GM12878 (cell line): ENCODE measurements around the gene MLEC. TPM values are rescaled to one million over a fixed set of nuclear protein-coding genes. Genes with fewer than 3 reads are reported as not detected.

ENCODE experiments used
- ATAC-seq: fragments of 200-7000 bp; cut with Tn5 transposase; 3 replicates; pipeline ENCODE4 v1.9.1; 2020; ENCODE audit warnings: mild to moderate bottlenecking, moderate library complexity
- BruUV-seq: library from RNA; stranded (reverse); fragments of 400-500 nt; replicated peaks from 2 replicates; lab custom pipeline; 2021; lab: Mats Ljungman, UMichigan
- CTCF ChIA-PET: fragments of 300-600 bp; sonication (Branson Sonifier 250); formaldehyde crosslinking; extraction: SDS; loops from one replicate; lab custom pipeline; 2021; ENCODE audit warnings: inconsistent platforms; lab: Yijun Ruan, JAX
- POLR2A ChIA-PET: fragments of 350-600 bp; formaldehyde crosslinking; extraction: SDS; loops from one replicate; lab custom pipeline; 2021; ENCODE audit warnings: inconsistent platforms; lab: Charles Lee
- RAD21 ChIA-PET: fragments of 300-600 bp; sonication (Branson Sonifier 250); formaldehyde crosslinking; loops from one replicate; lab custom pipeline; 2023; ENCODE audit warnings: antibody characterized with exemption; ENCODE audit not compliant: unreplicated experiment; lab: Charles Lee
- SMC1A ChIA-PET: fragments of 300-600 bp; sonication (Branson Sonifier 250); formaldehyde crosslinking; loops from one replicate; lab custom pipeline; 2023; ENCODE audit not compliant: unreplicated experiment, uncharacterized antibody; lab: Charles Lee
- DNase-seq: peaks from one replicate; pipeline ENCODE4 v3.0.0-alpha.2; 2011; ENCODE audit warnings: low read depth, low spot score
- FAIRE-seq: peaks from 3 replicates; lab custom pipeline; 2011; peaks lifted over from hg19 to GRCh38; lab: Jason Lieb, UNC
- H2AFZ ChIP-seq: 2 replicates; pipeline ENCODE4 v1.6.0; 2011; ENCODE audit warnings: low read depth, low read length, control low read depth; ENCODE audit not compliant: control insufficient read depth
- H3K27ac ChIP-seq: 2 replicates; pipeline ENCODE4 v1.5.1; 2011; ENCODE audit warnings: control low read depth; ENCODE audit not compliant: control insufficient read depth, insufficient read depth
- H3K27me3 ChIP-seq, 2 experiments: replicated peaks in 1 of 2; 2 replicates each; pipeline versions ENCODE4 v1.6.0 to v1.6.1; 2011; ENCODE audit warnings: low read length in 1 of 2; ENCODE audit not compliant: control insufficient read depth in 2 of 2, insufficient read depth in 2 of 2
- H3K36me3 ChIP-seq, 2 experiments: 2 replicates each; pipeline ENCODE4 v1.5.1; 2011; ENCODE audit warnings: low read length in 1 of 2; ENCODE audit not compliant: control insufficient read depth in 2 of 2, insufficient read depth in 2 of 2
- H3K4me1 ChIP-seq: 2 replicates; pipeline ENCODE4 v1.6.1; 2011; ENCODE audit warnings: mild to moderate bottlenecking, low read length, moderate library complexity, mixed read lengths; ENCODE audit not compliant: control insufficient read depth, insufficient read depth
- H3K4me2 ChIP-seq: 2 replicates; pipeline ENCODE4 v1.6.0; 2011; ENCODE audit warnings: control low read depth; ENCODE audit not compliant: control insufficient read depth, insufficient read depth
- H3K4me3 ChIP-seq: fragments of 200-600 bp; sonication (generic); 2 replicates; pipeline ENCODE4 v1.5.1; 2016
- H3K79me2 ChIP-seq: 2 replicates; pipeline ENCODE4 v1.6.0; 2011; ENCODE audit warnings: low read length; ENCODE audit not compliant: control insufficient read depth, insufficient read depth
- H3K9ac ChIP-seq: 2 replicates; pipeline ENCODE4 v1.8.0; 2011; ENCODE audit warnings: low read length, control low read depth, mixed read lengths; ENCODE audit not compliant: control insufficient read depth, insufficient read depth
- H3K9me3 ChIP-seq: replicated peaks from 3 replicates; pipeline ENCODE4 v1.5.1; 2011; ENCODE audit warnings: mild to moderate bottlenecking, low read length; ENCODE audit not compliant: control insufficient read depth, insufficient read depth
- H4K20me1 ChIP-seq: 2 replicates; pipeline ENCODE4 v1.6.0; 2011; ENCODE audit not compliant: control insufficient read depth, insufficient read depth
- CBFB ChIP-seq: IDR thresholded peaks from 2 replicates; pipeline ENCODE4 v1.6.1; 2016; ENCODE audit warnings: antibody characterized with exemption, low read depth
- CBX5 ChIP-seq: sonication (generic); IDR thresholded peaks from 2 replicates; pipeline ENCODE4 v1.6.1; 2016; ENCODE audit warnings: low read depth, moderate library complexity, mild to moderate bottlenecking, inconsistent platforms
- CREM ChIP-seq: IDR thresholded peaks from 2 replicates; pipeline ENCODE4 v1.6.1; 2014; ENCODE audit warnings: antibody characterized with exemption, low read depth
- E2F8 ChIP-seq: fragments of 450-650 bp; IDR thresholded peaks from 2 replicates; pipeline ENCODE4 v1.6.1; 2018; ENCODE audit warnings: mild to moderate bottlenecking, low read depth, moderate library complexity; ENCODE audit not compliant: partially characterized antibody
- EED ChIP-seq: sonication (generic); IDR thresholded peaks from 2 replicates; pipeline ENCODE4 v1.6.1; 2016; ENCODE audit warnings: antibody characterized with exemption, low read depth
- EP300 ChIP-seq, 2 experiments: fragments of 150-350 bp in 1 of 2; IDR thresholded peaks; 2 replicates each; pipeline ENCODE4 v1.6.1; 2011 to 2012; ENCODE audit warnings: low read depth in 2 of 2, low read length in 2 of 2, borderline replicate concordance in 1 of 2, improper control_type of control experiment in 1 of 2, inconsistent platforms in 1 of 2; ENCODE audit not compliant: control insufficient read depth in 1 of 2
- HDAC6 ChIP-seq: fragments of 200-600 bp; sonication (generic); IDR thresholded peaks from one replicate; pipeline ENCODE4 v1.8.0; 2017; ENCODE audit warnings: antibody characterized with exemption; ENCODE audit not compliant: unreplicated experiment
- IKZF2 ChIP-seq, 2 experiments: fragments of 450-650 bp; IDR thresholded peaks; 2 replicates each; pipeline ENCODE4 v1.6.1; 2017; ENCODE audit warnings: mild to moderate bottlenecking in 2 of 2, moderate library complexity in 2 of 2
- MTA2 ChIP-seq: fragments of 450-650 bp; IDR thresholded peaks from 2 replicates; pipeline ENCODE4 v1.6.1; 2016; ENCODE audit warnings: low read depth, mild to moderate bottlenecking, moderate library complexity
- NBN ChIP-seq: fragments of 450-650 bp; IDR thresholded peaks from 2 replicates; pipeline ENCODE4 v1.6.1; 2016
- RELB ChIP-seq: fragments of 450-650 bp; IDR thresholded peaks from 2 replicates; pipeline ENCODE4 v1.6.1; 2017; ENCODE audit warnings: low read depth, mild to moderate bottlenecking, moderate library complexity
- RUNX3 ChIP-seq: IDR thresholded peaks from 2 replicates; pipeline ENCODE4 v1.6.1; 2012; ENCODE audit warnings: low read length, inconsistent platforms
- SMC3 ChIP-seq: IDR thresholded peaks from 2 replicates; pipeline ENCODE4 v1.6.1; 2011; ENCODE audit warnings: low read length, improper control_type of control experiment, borderline replicate concordance
- YY1 ChIP-seq: IDR thresholded peaks from 2 replicates; pipeline ENCODE4 v1.6.1; 2011; ENCODE audit warnings: low read depth, mild to moderate bottlenecking, low read length
- ZNF217 ChIP-seq: fragments of 450-650 bp; IDR thresholded peaks from 2 replicates; pipeline ENCODE4 v1.6.1; 2017; ENCODE audit warnings: antibody characterized with exemption, mild to moderate bottlenecking
- ZNF384 ChIP-seq: IDR thresholded peaks from 2 replicates; pipeline ENCODE4 v1.6.1; 2012; ENCODE audit warnings: low read depth, mild to moderate bottlenecking, low read length, improper control_type of control experiment, borderline replicate concordance
- ZNF622 ChIP-seq: fragments of 450-650 bp; IDR thresholded peaks from 2 replicates; pipeline ENCODE4 v1.6.1; 2017; ENCODE audit warnings: mild to moderate bottlenecking, inconsistent platforms
- WGBS: methylation state at CpG from one replicate; pipeline ENCODE4 v1.1.6; 2016; ENCODE audit warnings: low lambda C conversion rate; ENCODE audit not compliant: insufficient replicate concordance, insufficient coverage; ENCODE audit errors: missing lambda C conversion rate; 5-methylcytosine and 5-hydroxymethylcytosine counted together
- in situ Hi-C: fragments of 300-500 bp; cut with MboI; formaldehyde crosslinking; loops from 9 replicates; pipeline ENCODE4 v1.14.3; 2018; ENCODE audit warnings: mixed read lengths
- intact Hi-C: fragments of 100-400 bp; cut with micrococcal nuclease; formaldehyde crosslinking; loops from one replicate; pipeline ENCODE4 v1.14.2; 2022; ENCODE audit not compliant: unreplicated experiment
- polyA plus RNA-seq, 11 experiments: library from polyadenylated mRNA; depleted of rRNA in 4 of 11; unstranded in 6 of 11; stranded (reverse) in 5 of 11; fragments of >200 nt; fragmentation: Nextera tagmentation in 4 of 11; fragmentation: Illumina TruSeq in 1 of 11; extraction: Ambion mirVana in 4 of 11; extraction: Trizol in 1 of 11; gene quantifications; 1 replicate in 1 of 11; 2 replicates in 10 of 11; pipeline versions ENCODE4 v1.2.1 to v1.2.3, GENCODE V29; 2011 to 2016; ENCODE audit warnings: inconsistent platforms in 2 of 11, missing spikeins in 2 of 11, low read depth in 1 of 11
- total RNA-seq, 4 experiments: library from RNA; depleted of rRNA in 3 of 4; stranded (reverse); fragments of >200 nt in 3 of 4; fragmentation: Illumina TruSeq in 1 of 4; extraction: Trizol in 1 of 4; gene quantifications; 2 replicates each; pipeline versions ENCODE4 v1.2.1 to v1.2.3, GENCODE V29; 2013 to 2021

Gene MLEC
- total and polyA plus RNA-seq, 10 of the 15 experiments (the other 5 are each of a cell fraction or from before 2014, with no cell fraction given): 26.7 to 172 (median 103) TPM

DNA sequence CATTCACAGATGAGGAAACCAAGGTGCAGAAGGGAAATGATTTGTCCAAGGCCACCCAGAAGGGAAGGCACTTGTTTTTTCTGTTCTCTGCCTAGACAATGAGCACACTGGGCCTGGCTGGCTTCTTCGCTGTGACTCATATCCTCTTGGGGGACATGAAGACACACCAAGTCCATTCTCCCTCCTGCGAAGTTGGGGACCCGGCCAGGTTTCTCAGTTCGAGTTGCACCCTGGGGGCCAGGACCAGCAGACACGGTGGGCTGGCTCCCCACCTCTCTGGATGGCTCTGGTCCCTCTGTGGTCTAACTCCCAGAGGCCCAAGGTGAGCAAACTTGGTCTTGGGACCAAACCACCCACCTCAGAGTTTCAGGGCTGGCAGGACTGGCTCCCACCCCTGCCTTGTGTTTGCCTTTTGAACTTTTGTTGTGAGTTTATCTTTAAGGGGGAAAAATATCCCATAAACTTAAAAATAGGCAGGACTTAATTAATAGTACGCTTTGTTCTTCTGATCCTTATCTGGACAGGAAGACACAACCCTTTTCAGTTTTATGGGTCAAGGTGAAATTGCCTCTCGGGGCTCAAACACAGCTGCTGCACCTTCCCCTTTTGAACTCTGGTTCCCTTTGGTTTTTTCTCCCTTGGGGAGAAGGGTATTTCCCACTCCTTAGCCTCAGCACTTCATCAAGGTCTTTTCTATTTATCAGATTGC, 9.0 kb upstream of the MLEC start (continued):
- peak; percentile 23 for TF ChIP-seq E2F8
- TF ChIP-seq, all 136 proteins: peak for 27

GRCh38 chr12:120678572-120678971, 8.4 kb upstream of the MLEC start:
- no peak overlapping the region for H3K4me3 ChIP-seq
- FAIRE-seq (no peak), DNase-seq (no peak), ATAC-seq (peak; percentile 37)
- no peaks in the 10 kb centered on the region for H3K27me3 ChIP-seq
- 0 out of 2 replicates have a peak overlapping the region, but pooled peaks have one; percentile 65 for H3K9ac ChIP-seq
- ChIA-PET CTCF (interaction anchor here (0.6 to 24.8 kb wide), 10 partner anchors 9 to 292 kb away, joined by 3 to 454 read pairs (median 4); partner anchors contain the start of genes CABP1 and MLEC), RAD21 (interaction anchor here (1.4 to 7.1 kb wide), 7 partner anchors 9 to 175 kb away, joined by 4 to 77 read pairs (median 12); partner anchors contain the start of gene MLEC), SMC1A (interaction anchor here (0.7 to 18.2 kb wide), 9 partner anchors 10 to 97 kb away, joined by 3 to 149 read pairs (median 5); partner anchors contain the start of genes MLEC and POP5), POLR2A (interaction anchor here (0.7 to 5.4 kb wide), 8 partner anchors 8 to 212 kb away, joined by 3 to 46 read pairs (median 10); partner anchors contain the start of gene MLEC)
- peak overlapping the region; percentile 86 for H3K27ac ChIP-seq
- no peaks in the 10 kb centered on the region for H3K9me3 ChIP-seq
- intact Hi-C loops (loop anchor here (1.0 kb wide), 1 partner anchor 8 kb away; no protein-coding TSS in a partner anchor), in situ Hi-C loops (no loop called here)
- no TSS peak for BruUV-seq
- H4K20me1 ChIP-seq: no peaks in the 10 kb centered on the region
- H3K36me3 ChIP-seq: no peaks in the 10 kb centered on the region
- H3K79me2 ChIP-seq: peaks cover 1% of the 10 kb centered on the region; the same call in 1 of the 2 replicates
- H3K4me2 ChIP-seq: peak overlapping the region; percentile 32
- peak overlapping the region; percentile 43; the same call in 1 of the 2 replicates for H2AFZ ChIP-seq
- peaks cover 50% of the 10 kb centered on the region for H3K4me1 ChIP-seq
- 32% methylated on average over 8 of the region's 8 CpGs for WGBS
- TF ChIP-seq ZNF217 (0 out of 2 replicates have a peak, but pooled peaks have one; percentile 81), CBX5 (no peak), ZNF622 (no peak), RELB (peak; percentile 47; the same call in 1 of the 2 replicates), HDAC6 (no peak), IKZF2 (IDR thresholded peaks at IDR 0.05) (peak; percentile 57 to 75; a peak in 3 of 4 replicates), NBN (no peak), EP300 (IDR thresholded peaks at IDR 0.05; ENCODE audit: borderline replicate concordance in 1 of 2, control insufficient read depth in 1 of 2, low read depth in 2 of 2, low read length in 2 of 2) (no peak), SMC3 (no peak), CREM (no peak), MTA2 (no peak), YY1 (no peak), EED (peak; percentile 6; the same call in 1 of the 2 replicates), RUNX3 (peak; percentile 54), CBFB (no peak), ZNF384 (no peak)
